Lower lobe of right lung (tissue), 2 donors: Measurements from ENCODE around the gene BLOC1S4. TPM values are rescaled to one million over a fixed set of nuclear protein-coding genes. Genes with fewer than 3 reads are reported as not detected.

Experiments
- ATAC-seq, 2 donors: fragments of 200-7000 bp; cut with Tn5 transposase; one replicate each; pipeline ENCODE4 v1.9.1; 2020 to 2022; ENCODE audit warnings: mild to moderate bottlenecking in 2 of 2, moderate library complexity in 2 of 2
- DNase-seq: peaks from one replicate; pipeline ENCODE4 v3.0.0-alpha.2; 2020
- H3K27ac ChIP-seq: fragments of 200-600 bp; one replicate; pipeline ENCODE4 v1.8.0; 2022
- H3K27me3 ChIP-seq: fragments of 200-600 bp; one replicate; pipeline ENCODE4 v1.8.0; 2022; ENCODE audit warnings: low read depth
- H3K36me3 ChIP-seq: fragments of 200-600 bp; one replicate; pipeline ENCODE4 v1.8.0; 2022; ENCODE audit warnings: mild to moderate bottlenecking
- H3K4me1 ChIP-seq: fragments of 200-600 bp; one replicate; pipeline ENCODE4 v1.8.0; 2022
- H3K4me3 ChIP-seq: fragments of 200-600 bp; one replicate; pipeline ENCODE4 v1.8.0; 2022; ENCODE audit warnings: mild to moderate bottlenecking
- H3K9me3 ChIP-seq: fragments of 200-600 bp; one replicate; pipeline ENCODE4 v1.8.0; 2022
- CTCF ChIP-seq: fragments of 200-600 bp; IDR thresholded peaks from one replicate; pipeline ENCODE4 v1.8.0; 2022; ENCODE audit warnings: antibody characterized with exemption, mild to moderate bottlenecking
- intact Hi-C: fragments of 100-400 bp; cut with DNase I; formaldehyde crosslinking; loops from one replicate; pipeline ENCODE4 v1.11.0; 2022
- total RNA-seq: library from RNA; stranded (reverse); fragmentation: NEBNext Ultra II Directional; extraction: Animal tissue kit (Norgen Biotek cat#: 25700); gene quantifications from one replicate; pipeline ENCODE4 v1.2.1, GENCODE V29; 2021
- donor health status: DM: no; HTN: yes; CAD: no; lungs with severe emphysema.

Gene BLOC1S4
- total RNA-seq, 1 donor from 2014 or later: 9.0 TPM

- TF ChIP-seq CTCF: no peak
- Histone ChIP-seq H3K27me3 (no peaks in the 10 kb centered on the region), H3K9me3 (no peaks in the 10 kb centered on the region), H3K4me1 (peaks cover 30% of the 10 kb centered on the region), H3K36me3 (peaks cover 7% of the 10 kb centered on the region), H3K4me3 (peak overlapping the region; percentile 83), H3K27ac (peak overlapping the region; percentile 78)
- ATAC-seq (peak; percentile 92 to 97), DNase-seq (peak; percentile 97)
- intact Hi-C loops: no loop called here
Measured at GRCh38 chr4:6673660-6674499, 42.1 kb upstream of the BLOC1S4 start.

DNA sequence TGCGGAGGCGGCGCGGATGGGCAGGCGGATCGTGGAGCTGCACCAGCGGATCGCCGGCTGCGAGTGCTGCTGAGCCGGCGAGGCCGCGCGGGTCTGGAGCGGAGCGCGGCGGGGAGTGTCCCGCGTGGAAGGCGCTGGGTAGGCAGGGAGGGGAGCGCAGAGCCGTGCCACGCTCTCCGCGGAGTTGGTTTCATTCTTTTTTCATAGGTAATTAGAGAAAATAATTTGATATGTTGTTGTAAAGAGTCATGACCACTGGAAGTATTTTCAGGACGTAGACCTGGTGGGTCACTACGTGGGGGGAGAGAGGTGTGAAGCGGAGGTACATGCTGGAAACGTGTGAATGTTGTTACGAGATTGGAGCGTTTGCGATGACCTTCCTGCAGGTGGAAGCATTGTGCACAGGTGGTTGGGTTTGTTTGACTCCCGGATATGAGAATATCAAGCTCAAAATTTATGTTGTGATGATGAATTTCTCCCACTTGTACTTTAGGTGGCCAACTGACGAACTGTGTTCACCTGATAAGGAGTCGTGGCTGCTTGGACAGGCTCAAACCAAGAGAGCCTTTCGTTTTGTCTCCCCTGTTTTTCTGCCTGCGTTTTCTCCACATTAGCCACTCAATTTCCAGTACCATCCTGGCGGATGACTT, 41.3 kb upstream of the BLOC1S4 start:
- peak; percentile 41 for TF ChIP-seq CTCF

GRCh38 chr4:6676722-6677558, 39.0 kb upstream of the BLOC1S4 start:
- Histone ChIP-seq H3K9me3 (no peaks in the 10 kb centered on the region), H3K36me3 (peaks cover 7% of the 10 kb centered on the region), H3K27me3 (no peaks in the 10 kb centered on the region), H3K4me1 (peaks cover 30% of the 10 kb centered on the region), H3K27ac (no peak overlapping the region), H3K4me3 (peak overlapping the region; percentile 1)
- intact Hi-C loops: no loop called here
- TF ChIP-seq CTCF: no peak
- DNase-seq (no peak), ATAC-seq (peak; percentile 25 to 43)

More for the DNA sequence above, 41.3 kb upstream of the BLOC1S4 start:
- H3K27me3 ChIP-seq: no peaks in the 10 kb centered on the region
- peaks cover 7% of the 10 kb centered on the region for H3K36me3 ChIP-seq
- H3K9me3 ChIP-seq: no peaks in the 10 kb centered on the region
- ATAC-seq: peak; percentile 17 to 56
- peak overlapping the region; percentile 78 for H3K27ac ChIP-seq
- intact Hi-C loops: no loop called here
- H3K4me3 ChIP-seq: peak overlapping the region; percentile 83
- DNase-seq: no peak
- peaks cover 30% of the 10 kb centered on the region for H3K4me1 ChIP-seq

GRCh38 chr4:6680372-6681034, 35.5 kb upstream of the BLOC1S4 start:
- H3K36me3 ChIP-seq: peaks cover 5% of the 10 kb centered on the region
- intact Hi-C loops: no loop called here
- no peak for TF ChIP-seq CTCF

GRCh38 chr4:6681191-6681590, 34.8 kb upstream of the BLOC1S4 start:
- no peak for DNase-seq
- no peak overlapping the region for H3K27ac ChIP-seq
- H3K4me3 ChIP-seq: no peak overlapping the region
- intact Hi-C loops: no loop called here
- H3K4me1 ChIP-seq: peaks cover 14% of the 10 kb centered on the region
- peak; percentile 23 for TF ChIP-seq CTCF
- no peaks in the 10 kb centered on the region for H3K9me3 ChIP-seq
- no peak for ATAC-seq
- no peaks in the 10 kb centered on the region for H3K27me3 ChIP-seq
- no peaks in the 10 kb centered on the region for H3K36me3 ChIP-seq

More at GRCh38 chr4:6680372-6681034, 35.5 kb upstream of the BLOC1S4 start:
- Histone ChIP-seq H3K27me3 (no peaks in the 10 kb centered on the region), H3K27ac (no peak overlapping the region), H3K4me1 (peaks cover 21% of the 10 kb centered on the region), H3K9me3 (no peaks in the 10 kb centered on the region), H3K4me3 (no peak overlapping the region)
- no peak for ATAC-seq
- DNase-seq: no peak
